HG02571 (cell line): ENCODE data around the gene CANT1.
"Not testable (repeated sequence)": the region's sequence is repeated elsewhere in the genome, so short reads cannot be mapped to it uniquely, and the experiment has no call there.

ENCODE experiments used
- ATAC-seq: cut with Tn5 transposase; IDR thresholded peaks from one replicate; pipeline ENCODE4 v1.9.1; 2021; ENCODE audit warnings: mild to moderate bottlenecking, moderate library complexity; ENCODE audit not compliant: unreplicated experiment

CANT1 gene

GRCh38 chr17:79043931-79044320 is 34.4 kb upstream of the CANT1 start:
- ATAC-seq, result no peak

DNA sequence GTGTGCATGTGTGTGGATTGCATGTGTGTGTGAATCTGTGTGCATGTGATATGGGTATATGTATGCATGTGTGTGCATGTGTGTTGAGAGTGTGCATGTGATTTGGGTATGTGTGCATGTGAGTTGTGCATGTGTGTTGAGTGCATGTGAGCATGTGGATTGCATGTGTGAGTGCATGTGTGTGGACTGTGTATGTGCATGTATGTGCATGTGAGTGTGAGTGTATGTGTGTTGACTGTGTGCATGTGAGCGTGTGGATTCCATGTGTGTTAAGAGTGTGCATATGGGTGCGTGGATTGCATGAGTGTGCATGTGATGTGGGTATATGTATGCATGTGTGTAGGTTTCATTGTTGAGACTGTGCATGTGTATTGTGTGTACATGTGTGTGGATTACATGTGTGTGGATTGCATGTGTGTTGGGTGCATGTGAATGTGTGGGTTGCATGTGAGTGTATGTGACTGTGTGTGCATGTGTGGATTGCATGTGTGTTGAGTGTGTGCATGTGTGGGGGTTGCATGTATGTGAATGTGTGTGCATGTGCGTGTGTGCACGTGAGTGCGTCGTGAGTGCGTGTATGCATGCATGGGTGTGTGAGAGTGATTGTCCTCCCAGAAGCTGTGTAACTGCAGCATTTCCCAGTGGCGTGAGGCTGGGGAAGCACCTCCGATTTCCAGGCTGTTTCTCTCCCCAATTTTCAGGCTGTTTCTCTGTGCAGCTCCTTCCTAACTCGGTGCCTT is 33.8 kb upstream of the CANT1 start:
- no peak for ATAC-seq

DNA sequence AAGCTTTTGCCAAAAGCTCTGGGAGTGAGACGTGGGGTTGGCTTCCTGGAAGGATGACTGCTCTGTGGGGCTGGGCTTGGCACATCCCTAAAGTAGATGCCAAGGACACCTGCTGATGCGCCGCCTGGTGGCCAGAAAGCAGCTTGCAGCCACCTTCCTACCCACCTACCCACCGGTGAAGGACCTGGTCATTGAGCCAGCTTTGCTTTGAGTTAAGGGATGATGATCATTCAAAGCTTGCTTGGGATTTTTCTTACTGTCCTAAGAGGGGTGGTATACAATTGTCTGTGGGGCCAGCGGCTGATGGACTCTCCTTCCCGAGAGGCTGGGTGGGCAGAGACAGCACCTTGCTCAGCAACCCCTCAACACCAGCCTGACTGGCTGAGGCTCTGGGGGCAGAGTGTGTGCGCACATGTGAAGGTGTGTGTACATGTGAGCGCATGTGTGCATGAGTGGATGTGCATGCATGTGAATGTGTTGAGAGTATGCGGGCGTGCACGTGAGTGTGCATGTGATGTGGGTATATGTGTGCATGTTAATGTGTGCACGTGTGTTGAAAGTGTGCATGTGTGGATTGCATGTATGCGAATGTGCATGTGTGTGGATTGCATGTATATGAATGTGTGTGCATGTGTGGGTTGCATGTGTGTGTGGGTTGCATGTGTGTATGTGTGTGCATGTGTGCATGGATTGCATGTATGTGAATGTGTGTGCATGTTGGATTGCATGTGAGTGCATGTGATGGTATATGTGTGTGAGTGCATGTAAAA is 33.0 kb upstream of the CANT1 start:
- no peak for ATAC-seq

- ATAC-seq, result no peak
Measured at GRCh38 chr17:79041723-79042420, 32.3 kb upstream of the CANT1 start.

DNA sequence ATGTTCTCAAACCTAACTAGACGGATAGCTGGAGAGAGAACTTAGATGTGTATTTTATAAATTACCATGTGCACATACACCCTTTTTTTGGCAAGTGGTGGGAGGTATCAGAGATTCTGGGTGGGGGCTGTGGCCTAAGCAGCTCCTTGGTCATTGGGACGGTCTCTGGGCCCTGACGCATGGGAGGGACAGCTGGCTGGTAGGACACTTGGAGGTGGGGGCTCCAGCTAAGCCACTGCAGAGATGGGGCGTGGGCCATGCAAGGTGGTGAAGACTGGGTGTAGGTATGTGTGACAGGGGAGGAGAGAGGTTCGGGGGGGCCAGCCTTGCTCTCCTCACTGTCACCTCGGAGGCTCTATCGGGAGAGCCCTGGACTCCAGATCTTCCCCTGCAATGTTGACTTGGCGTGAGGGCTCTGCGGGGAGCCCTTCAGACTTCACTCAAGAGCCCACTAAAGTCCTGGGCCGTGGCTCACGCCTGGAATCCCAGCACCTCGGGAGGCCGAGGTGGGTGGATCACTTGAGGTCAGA is 31.5 kb upstream of the CANT1 start:
- no peak for ATAC-seq

DNA sequence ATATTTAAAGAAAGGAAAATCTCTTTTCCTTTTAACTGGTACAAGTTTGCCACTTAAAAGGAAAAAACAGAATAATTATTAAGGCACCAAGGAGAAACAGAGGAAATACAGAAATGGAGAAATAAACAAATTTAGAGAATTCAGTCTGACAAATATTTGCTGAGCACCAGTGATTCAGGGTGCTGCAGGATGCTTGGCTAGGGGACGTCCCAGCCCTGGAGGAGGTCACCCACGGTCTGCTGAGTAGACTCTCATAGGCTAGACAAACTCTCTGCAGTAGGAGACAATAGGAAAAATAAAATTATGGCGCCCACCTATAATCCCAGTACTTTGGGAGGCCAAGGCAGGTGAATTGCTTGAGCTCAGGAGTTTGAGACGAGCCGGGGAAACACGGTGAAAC is 30.3 kb upstream of the CANT1 start:
- no peak for ATAC-seq

DNA sequence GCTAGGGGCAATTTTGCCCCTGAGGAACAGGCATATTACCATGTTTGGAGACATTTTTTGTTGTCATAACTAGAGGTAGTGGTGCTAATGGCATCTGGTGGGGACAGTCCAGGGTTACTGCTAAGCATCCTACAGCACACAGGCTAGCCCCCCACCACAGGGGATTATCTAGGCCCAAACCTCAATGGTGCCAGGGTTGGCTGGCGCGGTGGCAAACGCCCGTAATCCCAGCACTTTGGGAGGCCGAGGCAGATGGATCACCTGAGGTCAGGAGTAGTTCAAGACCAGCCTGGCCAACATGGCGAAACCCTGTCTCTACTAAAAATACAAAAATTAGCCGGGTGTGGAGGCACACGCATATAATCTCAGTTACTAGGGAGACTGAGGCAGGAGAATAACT is 29.6 kb upstream of the CANT1 start:
- no peak for ATAC-seq

GRCh38 chr17:79038545-79039135 is 29.1 kb upstream of the CANT1 start:
- no peak for ATAC-seq

DNA sequence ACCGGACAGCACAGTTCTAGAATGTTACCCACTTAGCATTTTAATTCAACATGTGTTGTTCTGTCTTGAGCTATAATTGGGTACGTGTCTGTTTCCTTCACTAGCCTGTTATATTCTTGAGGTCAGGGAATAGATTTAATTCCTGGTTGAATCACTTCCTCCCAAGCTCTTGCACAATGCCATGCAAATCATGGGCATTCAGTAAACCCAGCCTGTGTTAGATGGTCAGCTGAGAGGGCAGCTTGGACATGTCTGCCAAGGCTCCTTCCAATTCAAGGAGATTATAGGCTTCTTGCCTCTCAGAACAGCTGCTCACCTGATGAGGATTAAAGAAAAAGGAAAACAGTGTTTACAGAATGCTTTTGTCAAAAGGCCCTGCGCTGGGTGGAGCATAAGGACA is 27.0 kb upstream of the CANT1 start:
- no peak for ATAC-seq

GRCh38 chr17:79036181-79036580 is 26.6 kb upstream of the CANT1 start:
- no peak for ATAC-seq

DNA sequence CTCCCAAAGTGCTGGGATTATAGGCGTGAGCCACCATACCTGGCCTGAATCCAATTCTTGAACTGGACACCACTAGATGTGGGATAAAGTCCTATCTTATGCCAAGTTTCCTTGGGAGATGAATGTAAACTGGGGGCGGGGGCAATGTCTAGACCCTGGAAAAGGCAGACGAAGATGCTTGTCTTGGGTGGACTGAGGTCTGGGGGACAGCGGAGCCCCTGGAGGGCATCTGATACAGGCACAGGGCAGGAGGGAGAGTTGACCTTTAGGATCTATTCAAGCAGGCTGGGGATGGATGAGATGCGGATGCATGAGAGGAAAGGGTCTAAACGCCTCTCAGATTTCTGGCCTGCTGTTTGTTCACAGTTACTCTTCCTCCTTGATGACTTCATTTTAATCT is 26.1 kb upstream of the CANT1 start:
- ATAC-seq, result no peak

GRCh38 chr17:79034931-79035485 is 25.4 kb upstream of the CANT1 start:
- no peak for ATAC-seq

- no peak for ATAC-seq
Measured at GRCh38 chr17:79033741-79034501, 24.4 kb upstream of the CANT1 start.

DNA sequence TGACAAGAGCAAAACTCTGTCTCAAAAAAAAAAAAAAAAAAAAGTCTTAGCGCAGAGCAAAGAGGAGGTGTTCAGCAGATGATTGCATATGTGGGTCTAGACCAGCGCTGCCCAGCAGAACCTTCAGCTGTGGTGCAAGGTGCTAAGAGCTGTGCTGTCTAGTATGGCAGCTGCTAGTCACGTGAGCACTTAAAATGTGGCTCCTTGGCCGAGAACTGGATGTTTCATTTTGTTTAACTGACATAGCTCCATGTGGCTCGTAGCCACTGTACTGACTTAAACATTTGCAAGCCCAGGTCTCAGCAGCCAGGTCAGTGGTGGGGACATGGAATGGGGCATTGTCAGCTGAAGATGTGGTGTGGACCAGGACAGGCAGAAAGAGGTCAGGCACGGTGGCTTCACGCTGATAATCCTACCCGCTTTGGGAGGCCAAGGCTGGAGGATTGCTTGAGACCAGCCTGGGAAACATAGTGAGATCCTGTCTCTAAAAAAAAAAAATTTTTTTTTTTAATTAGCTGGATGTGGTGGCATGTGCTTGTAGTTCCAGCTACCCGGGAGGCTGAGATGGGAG is 23.6 kb upstream of the CANT1 start:
- no peak for ATAC-seq

DNA sequence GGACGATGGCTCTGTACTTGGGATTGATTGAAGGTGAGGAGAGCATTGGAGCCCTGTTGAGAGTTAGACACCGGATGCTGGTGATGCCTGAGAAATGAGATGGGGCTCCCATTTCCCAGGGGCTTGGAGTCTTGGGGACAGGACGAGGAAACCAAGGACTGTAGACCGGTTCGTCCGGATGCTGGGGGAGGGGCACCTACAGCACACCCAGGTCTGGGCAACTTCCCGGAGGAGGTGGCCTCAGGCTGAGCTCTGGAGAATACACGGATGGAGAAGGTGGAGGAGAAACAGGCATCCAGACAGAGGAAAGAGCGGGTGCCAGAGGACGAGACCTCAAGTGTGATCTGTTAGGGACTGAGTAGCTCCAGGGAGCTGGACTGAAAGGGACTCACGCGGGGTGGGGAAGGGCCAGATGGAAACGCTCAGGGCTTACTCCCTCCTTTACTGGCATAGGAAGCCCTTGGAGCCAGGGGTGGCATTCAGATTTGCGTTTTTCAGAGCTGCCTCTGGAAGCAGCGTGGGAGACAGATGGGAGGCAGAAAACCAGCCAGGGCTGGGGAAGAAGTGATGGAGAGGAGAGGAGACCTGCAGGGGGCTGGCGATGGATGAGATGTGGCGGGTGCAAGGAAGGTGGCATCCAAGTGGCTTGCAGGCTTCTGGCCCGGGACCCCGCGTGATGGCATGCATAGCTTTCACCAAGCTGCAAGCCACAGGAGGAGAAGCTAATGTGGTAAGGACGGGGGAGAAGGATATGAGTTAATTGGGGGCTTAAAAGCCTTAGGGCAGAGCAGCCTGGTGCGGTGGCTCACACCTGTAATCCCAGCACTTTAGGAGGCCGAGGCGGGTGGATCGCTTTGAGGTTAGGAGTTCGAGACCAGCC is 22.7 kb upstream of the CANT1 start:
- no peak for ATAC-seq

- not testable (repeated sequence) for ATAC-seq
Measured at GRCh38 chr17:79030636-79031035, 21.1 kb upstream of the CANT1 start.

- ATAC-seq, result no peak
Measured at GRCh38 chr17:79029327-79030009, 19.9 kb upstream of the CANT1 start.
